HCT116 (cell line): ENCODE measurements around the gene TMEM132C. TPM values are rescaled to one million over a fixed set of nuclear protein-coding genes. Genes with fewer than 3 reads are reported as not detected.

Experiments
- ATAC-seq: fragments of 200-7000 bp; cut with Tn5 transposase; 2 replicates; pipeline ENCODE4 v1.9.1; 2020; ENCODE audit warnings: mild to moderate bottlenecking, moderate library complexity
- BruUV-seq: library from RNA; stranded (reverse); fragments of 400-500 nt; replicated peaks from 2 replicates; lab custom pipeline; 2021; lab: Mats Ljungman, UMichigan
- CTCF ChIA-PET: fragments of 300-600 bp; sonication (Branson Sonifier 250); formaldehyde crosslinking; loops from one replicate; lab custom pipeline; 2021; ENCODE audit warnings: antibody characterized with exemption; lab: Charles Lee
- POLR2A ChIA-PET: fragments of 300-600, 350-600 bp; sonication (Branson Sonifier 250); formaldehyde crosslinking; loops from one replicate; lab custom pipeline; 2021; ENCODE audit warnings: antibody characterized with exemption; lab: Charles Lee
- RAD21 ChIA-PET, 2 experiments: fragments of 300-600 bp; sonication (Branson Sonifier 250); formaldehyde crosslinking; loops; one replicate each; lab custom pipeline; 2023; ENCODE audit warnings: low total read pairs in 2 of 2; ENCODE audit not compliant: uncharacterized antibody in 2 of 2, unreplicated experiment in 2 of 2, low non-redundant PET in 1 of 2; lab: Charles Lee
- DNase-seq: peaks from one replicate; pipeline ENCODE4 v3.0.0-alpha.2; 2010; ENCODE audit warnings: low read depth, low spot score
- H2AFZ ChIP-seq: fragments of 200-600 bp; shearing (Covaris generic), sonication (generic); 2 replicates; pipeline ENCODE4 v1.6.1; 2017; ENCODE audit warnings: low read depth, mixed run types, mixed read lengths, antibody characterized with exemption, low read length; ENCODE audit not compliant: poor library complexity, severe bottlenecking
- H3K27ac ChIP-seq: 2 replicates; pipeline ENCODE4 v1.5.1; 2012; ENCODE audit warnings: low read depth, low read length
- H3K27me3 ChIP-seq: fragments of 200-600 bp; sonication (generic); 2 replicates; pipeline ENCODE4 v1.6.1; 2016; ENCODE audit warnings: mixed run types, low read length, mixed read lengths; ENCODE audit not compliant: insufficient read depth
- H3K36me3 ChIP-seq, 2 experiments: fragments of 200-500 bp in 1 of 2; fragments of 200-600 bp in 1 of 2; sonication (Bioruptor generic) in 1 of 2; sonication (generic) in 1 of 2; 2 replicates each; pipeline versions ENCODE4 v1.5.1 to v1.6.1; 2014 to 2016; ENCODE audit warnings: low read length in 2 of 2, inconsistent platforms in 1 of 2, mixed read lengths in 1 of 2, mixed run types in 1 of 2; ENCODE audit not compliant: insufficient read depth in 2 of 2, control insufficient read depth in 1 of 2
- H3K4me1 ChIP-seq, 2 experiments: fragments of 200-600 bp in 1 of 2; sonication (generic) in 1 of 2; 2 replicates each; pipeline versions ENCODE4 v1.5.1 to v1.6.1; 2012 to 2017; ENCODE audit warnings: low read length in 2 of 2, inconsistent platforms in 1 of 2, mild to moderate bottlenecking in 1 of 2, mixed read lengths in 1 of 2, mixed run types in 1 of 2, moderate library complexity in 1 of 2; ENCODE audit not compliant: insufficient read depth in 2 of 2, control insufficient read depth in 1 of 2
- H3K4me2 ChIP-seq: fragments of 200-600 bp; sonication (generic); 2 replicates; pipeline ENCODE4 v1.6.1; 2017; ENCODE audit warnings: mixed run types, low read length, mixed read lengths
- H3K4me3 ChIP-seq, 2 experiments: fragments of 200-600 bp in 1 of 2; sonication (generic) in 1 of 2; replicated peaks in 1 of 2; 2 replicates each; pipeline ENCODE4 v1.5.1; 2011 to 2016; ENCODE audit warnings: low read length in 2 of 2, control low read depth in 1 of 2, low read depth in 1 of 2, mild to moderate bottlenecking in 1 of 2, mixed read lengths in 1 of 2, mixed run types in 1 of 2
- H3K79me2 ChIP-seq: fragments of 200-600 bp; sonication (generic); 2 replicates; pipeline ENCODE4 v1.6.1; 2017; ENCODE audit warnings: mild to moderate bottlenecking, mixed run types, low read length, moderate library complexity, mixed read lengths; ENCODE audit not compliant: insufficient read depth
- H3K9ac ChIP-seq: fragments of 200-600 bp; sonication (generic); 2 replicates; pipeline ENCODE4 v1.6.1; 2016; ENCODE audit warnings: low read length, mixed read lengths
- H3K9me2 ChIP-seq: fragments of 200-600 bp; sonication (generic), shearing (Covaris generic); 2 replicates; pipeline ENCODE4 v1.6.1; 2017; ENCODE audit warnings: mixed run types, mild to moderate bottlenecking, moderate library complexity; ENCODE audit not compliant: insufficient read depth
- H3K9me3 ChIP-seq, 2 experiments: fragments of 200-500 bp in 1 of 2; fragments of 200-600 bp in 1 of 2; sonication (Bioruptor generic) in 1 of 2; sonication (generic) in 1 of 2; 2 replicates each; pipeline ENCODE4 v1.6.1; 2014 to 2017; ENCODE audit warnings: low read length in 2 of 2, mixed read lengths in 2 of 2, inconsistent platforms in 1 of 2, low read depth in 1 of 2, mild to moderate bottlenecking in 1 of 2, mixed run types in 1 of 2, moderate library complexity in 1 of 2; ENCODE audit not compliant: control insufficient read depth in 1 of 2, insufficient read depth in 1 of 2
- H4K20me1 ChIP-seq: fragments of 200-600 bp; sonication (generic), shearing (Covaris generic); 2 replicates; pipeline ENCODE4 v1.6.1; 2017; ENCODE audit warnings: mixed run types, mild to moderate bottlenecking, moderate library complexity; ENCODE audit not compliant: insufficient read depth
- ELF1 ChIP-seq: IDR thresholded peaks from 2 replicates; pipeline ENCODE4 v1.6.1; 2012; ENCODE audit warnings: low read depth, borderline replicate concordance
- EZH2 ChIP-seq: fragments of 200-600 bp; sonication (generic); IDR thresholded peaks from 2 replicates; pipeline ENCODE4 v1.6.1; 2017; ENCODE audit warnings: antibody characterized with exemption, mixed run types
- EZH2phosphoT487 ChIP-seq: fragments of 200-600 bp; IDR thresholded peaks from 2 replicates; pipeline ENCODE4 v1.6.1; 2018; ENCODE audit warnings: antibody characterized with exemption, borderline replicate concordance
- SRF ChIP-seq: IDR thresholded peaks from 2 replicates; pipeline ENCODE4 v1.6.1; 2012; ENCODE audit warnings: low read depth
- YY1 ChIP-seq: IDR thresholded peaks from 2 replicates; pipeline ENCODE4 v1.6.1; 2011; ENCODE audit warnings: low read length, low read depth, moderate library complexity, mild to moderate bottlenecking; ENCODE audit not compliant: insufficient replicate concordance; ENCODE audit errors: extremely low read depth
- ZFX ChIP-seq: fragments of 450-650 bp; IDR thresholded peaks from 2 replicates; pipeline ENCODE4 v1.6.1; 2017
- intact Hi-C: fragments of 100-400 bp; cut with micrococcal nuclease; formaldehyde crosslinking; loops from 2 replicates; pipeline ENCODE4 v1.10.0; 2022
- total RNA-seq: library from RNA; stranded (reverse); gene quantifications from one replicate; pipeline ENCODE4 v1.2.1, GENCODE V29; 2021; ENCODE audit not compliant: unreplicated experiment
- TF ChIP-seq, protein P1 (sequence below): IDR thresholded peaks from 2 replicates; pipeline ENCODE4 v1.6.1; 2011; ENCODE audit warnings: mild to moderate bottlenecking, low read length, moderate library complexity; ENCODE audit not compliant: insufficient replicate concordance; ENCODE audit errors: extremely low read depth
- TF ChIP-seq, protein P2 (sequence below), 3 experiments: fragments of 200-600 bp in 1 of 3; sonication (generic) in 1 of 3; IDR thresholded peaks in 2 of 3; conservative IDR thresholded peaks in 1 of 3; 2 replicates each; pipeline ENCODE4 v1.5.1; 2012 to 2017; ENCODE audit warnings: low read depth in 2 of 3, low read length in 2 of 3, antibody characterized with exemption in 1 of 3, borderline replicate concordance in 1 of 3, control low read depth in 1 of 3, mild to moderate bottlenecking in 1 of 3, mixed read lengths in 1 of 3, mixed run types in 1 of 3, moderate library complexity in 1 of 3; ENCODE audit not compliant: insufficient read depth in 1 of 3

Gene TMEM132C
- total RNA-seq, 1 experiment from 2014 or later, result not detected

DNA sequence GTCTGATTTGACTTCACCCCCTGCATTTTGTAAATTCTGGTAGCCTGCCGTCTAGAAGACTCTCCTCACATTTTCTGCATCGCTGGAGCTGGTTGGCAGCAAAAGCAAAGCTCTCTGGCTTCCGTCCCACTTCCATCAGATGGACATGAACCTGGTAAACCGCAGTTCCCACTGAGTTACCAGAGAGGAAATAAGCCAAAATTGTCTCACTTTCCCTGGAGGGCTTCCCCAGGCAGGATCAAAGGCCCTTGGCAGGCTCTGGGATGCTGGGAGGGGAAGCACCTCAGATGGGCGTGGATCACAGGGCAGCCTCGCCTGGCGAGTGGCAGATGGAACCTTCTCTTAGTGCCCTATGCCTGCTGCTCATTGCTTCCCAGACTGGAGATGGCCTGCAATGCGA lies 243.5 kb downstream of the TMEM132C start:
- Histone ChIP-seq H3K9me2 (no peaks in the 10 kb centered on the region), H3K4me3 (no peak overlapping the region), H3K4me1 (no peaks in the 10 kb centered on the region), H3K27ac (no peak overlapping the region), H3K9me3 (peaks cover 10 to 16% of the 10 kb centered on the region in 2 experiments; a peak in 2 of 4 replicates), H4K20me1 (no peaks in the 10 kb centered on the region), H3K9ac (no peak overlapping the region), H3K79me2 (no peaks in the 10 kb centered on the region), H3K27me3 (no peaks in the 10 kb centered on the region), H2AFZ (no peak overlapping the region), H3K36me3 (no peaks in the 10 kb centered on the region), H3K4me2 (no peak overlapping the region)
- CTCF ChIA-PET, result no interaction called here
- ATAC-seq, result no peak
- RAD21 ChIA-PET, result no interaction called here
- no peak for DNase-seq
- no TSS peak for BruUV-seq
- intact Hi-C loops, result no loop called here
- TF ChIP-seq EZH2phosphoT487 (no peak), YY1 (no peak), EZH2 (no peak), ELF1 (no peak), SRF (no peak), ZFX (no peak)
- TF ChIP-seq, protein P1, sequence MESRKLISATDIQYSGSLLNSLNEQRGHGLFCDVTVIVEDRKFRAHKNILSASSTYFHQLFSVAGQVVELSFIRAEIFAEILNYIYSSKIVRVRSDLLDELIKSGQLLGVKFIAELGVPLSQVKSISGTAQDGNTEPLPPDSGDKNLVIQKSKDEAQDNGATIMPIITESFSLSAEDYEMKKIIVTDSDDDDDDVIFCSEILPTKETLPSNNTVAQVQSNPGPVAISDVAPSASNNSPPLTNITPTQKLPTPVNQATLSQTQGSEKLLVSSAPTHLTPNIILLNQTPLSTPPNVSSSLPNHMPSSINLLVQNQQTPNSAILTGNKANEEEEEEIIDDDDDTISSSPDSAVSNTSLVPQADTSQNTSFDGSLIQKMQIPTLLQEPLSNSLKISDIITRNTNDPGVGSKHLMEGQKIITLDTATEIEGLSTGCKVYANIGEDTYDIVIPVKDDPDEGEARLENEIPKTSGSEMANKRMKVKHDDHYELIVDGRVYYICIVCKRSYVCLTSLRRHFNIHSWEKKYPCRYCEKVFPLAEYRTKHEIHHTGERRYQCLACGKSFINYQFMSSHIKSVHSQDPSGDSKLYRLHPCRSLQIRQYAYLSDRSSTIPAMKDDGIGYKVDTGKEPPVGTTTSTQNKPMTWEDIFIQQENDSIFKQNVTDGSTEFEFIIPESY, result no peak
- TF ChIP-seq, protein P2, sequence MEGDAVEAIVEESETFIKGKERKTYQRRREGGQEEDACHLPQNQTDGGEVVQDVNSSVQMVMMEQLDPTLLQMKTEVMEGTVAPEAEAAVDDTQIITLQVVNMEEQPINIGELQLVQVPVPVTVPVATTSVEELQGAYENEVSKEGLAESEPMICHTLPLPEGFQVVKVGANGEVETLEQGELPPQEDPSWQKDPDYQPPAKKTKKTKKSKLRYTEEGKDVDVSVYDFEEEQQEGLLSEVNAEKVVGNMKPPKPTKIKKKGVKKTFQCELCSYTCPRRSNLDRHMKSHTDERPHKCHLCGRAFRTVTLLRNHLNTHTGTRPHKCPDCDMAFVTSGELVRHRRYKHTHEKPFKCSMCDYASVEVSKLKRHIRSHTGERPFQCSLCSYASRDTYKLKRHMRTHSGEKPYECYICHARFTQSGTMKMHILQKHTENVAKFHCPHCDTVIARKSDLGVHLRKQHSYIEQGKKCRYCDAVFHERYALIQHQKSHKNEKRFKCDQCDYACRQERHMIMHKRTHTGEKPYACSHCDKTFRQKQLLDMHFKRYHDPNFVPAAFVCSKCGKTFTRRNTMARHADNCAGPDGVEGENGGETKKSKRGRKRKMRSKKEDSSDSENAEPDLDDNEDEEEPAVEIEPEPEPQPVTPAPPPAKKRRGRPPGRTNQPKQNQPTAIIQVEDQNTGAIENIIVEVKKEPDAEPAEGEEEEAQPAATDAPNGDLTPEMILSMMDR (IDR thresholded peaks at IDR 0.05 in 2 of 3, conservative IDR thresholded peaks at IDR 0.05 in 1 of 3; ENCODE audit: borderline replicate concordance in 1 of 3, insufficient read depth in 1 of 3, low read depth in 2 of 3, low read length in 2 of 3), result no peak
- POLR2A ChIA-PET, result no interaction called here
